Tibial nerve (tissue), 4 donors: ENCODE measurements around the gene IRX5.

Experiments
- CTCF ChIP-seq, 5 experiments: fragments of 200-600 bp in 3 of 5; fragments of 450-650 bp in 2 of 5; sonication (generic) in 3 of 5; IDR thresholded peaks; one replicate each; pipeline ENCODE4 v1.5.1; 2016 to 2019; ENCODE audit warnings: antibody characterized with exemption in 5 of 5, mild to moderate bottlenecking in 3 of 5, moderate library complexity in 2 of 5
- EP300 ChIP-seq, 2 donors: sonication (generic); formaldehyde crosslinking; IDR thresholded peaks; one replicate each; pipeline ENCODE4 v1.6.1; 2017; ENCODE audit warnings: antibody characterized with exemption in 2 of 2, mild to moderate bottlenecking in 1 of 2
- POLR2A ChIP-seq, 2 donors: fragments of 450-650 bp; IDR thresholded peaks; one replicate each; pipeline ENCODE4 v1.6.1; 2017; ENCODE audit warnings: antibody characterized with exemption in 2 of 2, mild to moderate bottlenecking in 2 of 2, moderate library complexity in 2 of 2

- TF ChIP-seq CTCF (IDR thresholded peaks at IDR 0.05) (no peak), POLR2A (IDR thresholded peaks at IDR 0.05) (no peak), EP300 (IDR thresholded peaks at IDR 0.05) (no peak)
Observed at GRCh38 chr16:54890381-54890780, 40.3 kb upstream of the IRX5 start.
